Breast epithelium (tissue), 3 donors: ENCODE data around the gene ZNF587.
"Not testable (repeated sequence)": the region's sequence is repeated elsewhere in the genome, so short reads cannot be mapped to it uniquely, and the experiment has no call there.

Experiments
- CTCF ChIP-seq, 3 donors: fragments of 450-650 bp; IDR thresholded peaks; one replicate each; pipeline ENCODE4 v1.5.1; 2016 to 2017; ENCODE audit warnings: antibody characterized with exemption in 3 of 3, mild to moderate bottlenecking in 3 of 3, moderate library complexity in 3 of 3
- POLR2A ChIP-seq: fragments of 450-650 bp; IDR thresholded peaks from one replicate; pipeline ENCODE4 v1.6.1; 2016; ENCODE audit warnings: antibody characterized with exemption, mild to moderate bottlenecking, moderate library complexity
- POLR2AphosphoS5 ChIP-seq, 3 donors: sonication (generic); formaldehyde crosslinking; IDR thresholded peaks; one replicate each; pipeline ENCODE4 v1.6.1; 2017; ENCODE audit warnings: antibody characterized with exemption in 3 of 3

- TF ChIP-seq CTCF (IDR thresholded peaks at IDR 0.05); POLR2A; POLR2AphosphoS5 (IDR thresholded peaks at IDR 0.05): not testable (repeated sequence)
Measured at GRCh38 chr19:57838622-57839191, 11.0 kb upstream of the ZNF587 start.
